Panc1 (cell line): ENCODE data around the gene TEX30. TPM values are rescaled to one million over a fixed set of nuclear protein-coding genes. Genes with fewer than 3 reads are reported as not detected.

Experiments used
- ATAC-seq: fragments of 200-7000 bp; cut with Tn5 transposase; 2 replicates; pipeline ENCODE4 v1.9.1; 2020; ENCODE audit warnings: mild to moderate bottlenecking, moderate library complexity
- BruUV-seq: library from RNA; stranded (reverse); fragments of 400-500 nt; replicated peaks from 2 replicates; lab custom pipeline; 2021; lab: Mats Ljungman, UMichigan
- CTCF ChIA-PET: fragments of 300-600 bp; sonication (Branson Sonifier 250); formaldehyde crosslinking; loops from one replicate; lab custom pipeline; 2022; ENCODE audit warnings: antibody characterized with exemption; lab: Charles Lee
- POLR2A ChIA-PET: fragments of 300-600 bp; sonication (Branson Sonifier 250); formaldehyde crosslinking; loops from one replicate; lab custom pipeline; 2022; ENCODE audit warnings: antibody characterized with exemption; lab: Charles Lee
- DNase-seq: peaks from one replicate; pipeline ENCODE4 v3.0.0-alpha.2; 2010; ENCODE audit warnings: low read depth, low spot score
- H3K27ac ChIP-seq: 2 replicates; pipeline ENCODE4 v1.5.1; 2011; ENCODE audit warnings: mild to moderate bottlenecking, low read length, inconsistent platforms
- H3K27me3 ChIP-seq: fragments of 200-500 bp; sonication (Bioruptor generic); 2 replicates; pipeline ENCODE4 v1.6.0; 2014; ENCODE audit warnings: low read length, inconsistent platforms; ENCODE audit not compliant: control insufficient read depth, insufficient read depth
- H3K36me3 ChIP-seq: fragments of 200-500 bp; sonication (Bioruptor generic); 2 replicates; pipeline ENCODE4 v1.5.1; 2014; ENCODE audit warnings: inconsistent platforms, mild to moderate bottlenecking, low read length, moderate library complexity; ENCODE audit not compliant: control insufficient read depth, insufficient read depth
- H3K4me1 ChIP-seq: 2 replicates; pipeline ENCODE4 v1.5.1; 2011; ENCODE audit warnings: inconsistent platforms, mild to moderate bottlenecking, low read length, moderate library complexity; ENCODE audit not compliant: control insufficient read depth, insufficient read depth
- H3K4me3 ChIP-seq, 2 experiments: 2 replicates each; pipeline ENCODE4 v1.5.1; 2011 to 2012; ENCODE audit warnings: low read depth in 2 of 2, low read length in 2 of 2, mild to moderate bottlenecking in 2 of 2, inconsistent platforms in 1 of 2, moderate library complexity in 1 of 2
- H3K9me3 ChIP-seq: fragments of 200-500 bp; sonication (Bioruptor generic); 2 replicates; pipeline ENCODE4 v1.5.1; 2014; ENCODE audit warnings: low read depth, mild to moderate bottlenecking, inconsistent platforms, low read length, moderate library complexity; ENCODE audit not compliant: control insufficient read depth, insufficient read depth
- POLR2AphosphoS5 ChIP-seq: IDR thresholded peaks from 2 replicates; pipeline ENCODE4 v1.6.1; 2012; ENCODE audit warnings: mild to moderate bottlenecking, low read depth, low read length, moderate library complexity
- SIN3A ChIP-seq: IDR thresholded peaks from 2 replicates; pipeline ENCODE4 v1.6.1; 2012; ENCODE audit warnings: low read depth, mild to moderate bottlenecking, low read length, moderate library complexity, borderline replicate concordance; ENCODE audit not compliant: insufficient read depth
- TCF7L2 ChIP-seq: IDR thresholded peaks from 2 replicates; pipeline ENCODE4 v1.6.1; 2011; ENCODE audit warnings: mild to moderate bottlenecking, low read depth, low read length, inconsistent platforms
- in situ Hi-C: cut with HindIII; loops from 2 replicates; pipeline ENCODE4 v1.10.0; 2016; ENCODE audit warnings: low sequenced_read_pairs, low pct_unique_long_range_greater_than_20kb
- intact Hi-C: fragments of 100-400 bp; cut with micrococcal nuclease; formaldehyde crosslinking; loops from one replicate; pipeline ENCODE4 v1.10.0; 2022; ENCODE audit not compliant: unreplicated experiment
- total RNA-seq: library from RNA; stranded (reverse); gene quantifications from one replicate; pipeline ENCODE4 v1.2.1, GENCODE V29; 2021; ENCODE audit not compliant: unreplicated experiment
- TF ChIP-seq, protein P1 (sequence below): fragments of 450-650 bp; IDR thresholded peaks from 2 replicates; pipeline ENCODE4 v1.5.1; 2017; ENCODE audit warnings: mild to moderate bottlenecking
- TF ChIP-seq, protein P2 (sequence below), 2 experiments: IDR thresholded peaks; 2 replicates each; pipeline ENCODE4 v1.6.1; 2011 to 2012; ENCODE audit warnings: low read depth in 2 of 2, control low read depth in 1 of 2, low read length in 1 of 2, mild to moderate bottlenecking in 1 of 2, moderate library complexity in 1 of 2; ENCODE audit not compliant: insufficient read depth in 1 of 2

TEX30 gene
- total RNA-seq, 1 experiment from 2014 or later, result 20.8 TPM

DNA sequence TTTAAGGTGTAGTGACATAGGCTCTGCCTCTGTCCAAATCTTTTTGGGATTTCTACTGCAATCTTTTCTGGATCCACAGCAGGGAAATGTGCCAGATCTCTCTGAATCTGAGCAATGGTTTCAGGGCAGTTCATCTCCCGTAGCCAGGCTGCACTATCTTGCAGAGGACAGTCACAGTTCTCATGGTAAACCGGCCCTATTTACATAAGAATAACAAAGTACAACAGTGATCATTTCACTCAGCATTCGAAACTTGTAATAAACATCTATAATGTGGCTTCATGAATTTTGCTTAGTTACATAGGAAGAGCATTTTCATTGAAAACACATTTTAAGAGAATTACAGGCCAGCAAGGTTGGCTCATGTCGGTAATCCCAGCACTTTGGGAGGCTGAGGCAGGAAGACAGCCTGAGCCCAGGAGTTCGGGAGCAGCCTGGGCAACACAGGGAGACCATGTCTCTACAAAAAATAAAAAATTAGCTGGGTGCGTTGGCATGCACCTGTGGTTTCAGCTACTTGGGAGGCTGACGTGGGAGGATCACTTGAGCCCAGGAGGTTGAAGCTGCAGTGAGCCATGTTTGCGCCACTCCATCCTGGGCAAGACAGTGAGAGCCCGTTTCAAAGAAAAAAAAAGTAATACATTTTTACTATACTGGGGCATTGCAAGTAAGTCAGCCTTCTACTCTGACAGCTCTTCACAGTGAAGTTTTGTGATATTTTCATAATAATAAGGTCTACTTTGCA, 20.2 kb upstream of the TEX30 start:
- no peak for ATAC-seq
- Histone ChIP-seq H3K9me3 (no peaks in the 10 kb centered on the region), H3K4me1 (no peaks in the 10 kb centered on the region), H3K27ac (no peak overlapping the region), H3K36me3 (no peaks in the 10 kb centered on the region; the same call in 1 of the 2 replicates), H3K4me3 (no peak overlapping the region), H3K27me3 (no peaks in the 10 kb centered on the region)
- POLR2A ChIA-PET, result no interaction called here
- in situ Hi-C loops (no loop called here), intact Hi-C loops (no loop called here)
- no TSS peak for BruUV-seq
- CTCF ChIA-PET, result no interaction called here
- TF ChIP-seq POLR2AphosphoS5 (no peak), TCF7L2 (no peak), SIN3A (no peak)
- TF ChIP-seq, protein P1, sequence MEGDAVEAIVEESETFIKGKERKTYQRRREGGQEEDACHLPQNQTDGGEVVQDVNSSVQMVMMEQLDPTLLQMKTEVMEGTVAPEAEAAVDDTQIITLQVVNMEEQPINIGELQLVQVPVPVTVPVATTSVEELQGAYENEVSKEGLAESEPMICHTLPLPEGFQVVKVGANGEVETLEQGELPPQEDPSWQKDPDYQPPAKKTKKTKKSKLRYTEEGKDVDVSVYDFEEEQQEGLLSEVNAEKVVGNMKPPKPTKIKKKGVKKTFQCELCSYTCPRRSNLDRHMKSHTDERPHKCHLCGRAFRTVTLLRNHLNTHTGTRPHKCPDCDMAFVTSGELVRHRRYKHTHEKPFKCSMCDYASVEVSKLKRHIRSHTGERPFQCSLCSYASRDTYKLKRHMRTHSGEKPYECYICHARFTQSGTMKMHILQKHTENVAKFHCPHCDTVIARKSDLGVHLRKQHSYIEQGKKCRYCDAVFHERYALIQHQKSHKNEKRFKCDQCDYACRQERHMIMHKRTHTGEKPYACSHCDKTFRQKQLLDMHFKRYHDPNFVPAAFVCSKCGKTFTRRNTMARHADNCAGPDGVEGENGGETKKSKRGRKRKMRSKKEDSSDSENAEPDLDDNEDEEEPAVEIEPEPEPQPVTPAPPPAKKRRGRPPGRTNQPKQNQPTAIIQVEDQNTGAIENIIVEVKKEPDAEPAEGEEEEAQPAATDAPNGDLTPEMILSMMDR, result no peak
- TF ChIP-seq, protein P2, sequence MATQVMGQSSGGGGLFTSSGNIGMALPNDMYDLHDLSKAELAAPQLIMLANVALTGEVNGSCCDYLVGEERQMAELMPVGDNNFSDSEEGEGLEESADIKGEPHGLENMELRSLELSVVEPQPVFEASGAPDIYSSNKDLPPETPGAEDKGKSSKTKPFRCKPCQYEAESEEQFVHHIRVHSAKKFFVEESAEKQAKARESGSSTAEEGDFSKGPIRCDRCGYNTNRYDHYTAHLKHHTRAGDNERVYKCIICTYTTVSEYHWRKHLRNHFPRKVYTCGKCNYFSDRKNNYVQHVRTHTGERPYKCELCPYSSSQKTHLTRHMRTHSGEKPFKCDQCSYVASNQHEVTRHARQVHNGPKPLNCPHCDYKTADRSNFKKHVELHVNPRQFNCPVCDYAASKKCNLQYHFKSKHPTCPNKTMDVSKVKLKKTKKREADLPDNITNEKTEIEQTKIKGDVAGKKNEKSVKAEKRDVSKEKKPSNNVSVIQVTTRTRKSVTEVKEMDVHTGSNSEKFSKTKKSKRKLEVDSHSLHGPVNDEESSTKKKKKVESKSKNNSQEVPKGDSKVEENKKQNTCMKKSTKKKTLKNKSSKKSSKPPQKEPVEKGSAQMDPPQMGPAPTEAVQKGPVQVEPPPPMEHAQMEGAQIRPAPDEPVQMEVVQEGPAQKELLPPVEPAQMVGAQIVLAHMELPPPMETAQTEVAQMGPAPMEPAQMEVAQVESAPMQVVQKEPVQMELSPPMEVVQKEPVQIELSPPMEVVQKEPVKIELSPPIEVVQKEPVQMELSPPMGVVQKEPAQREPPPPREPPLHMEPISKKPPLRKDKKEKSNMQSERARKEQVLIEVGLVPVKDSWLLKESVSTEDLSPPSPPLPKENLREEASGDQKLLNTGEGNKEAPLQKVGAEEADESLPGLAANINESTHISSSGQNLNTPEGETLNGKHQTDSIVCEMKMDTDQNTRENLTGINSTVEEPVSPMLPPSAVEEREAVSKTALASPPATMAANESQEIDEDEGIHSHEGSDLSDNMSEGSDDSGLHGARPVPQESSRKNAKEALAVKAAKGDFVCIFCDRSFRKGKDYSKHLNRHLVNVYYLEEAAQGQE (IDR thresholded peaks at IDR 0.05; ENCODE audit: insufficient read depth in 1 of 2, low read depth in 2 of 2, low read length in 1 of 2), result no peak
- no peak for DNase-seq

DNA sequence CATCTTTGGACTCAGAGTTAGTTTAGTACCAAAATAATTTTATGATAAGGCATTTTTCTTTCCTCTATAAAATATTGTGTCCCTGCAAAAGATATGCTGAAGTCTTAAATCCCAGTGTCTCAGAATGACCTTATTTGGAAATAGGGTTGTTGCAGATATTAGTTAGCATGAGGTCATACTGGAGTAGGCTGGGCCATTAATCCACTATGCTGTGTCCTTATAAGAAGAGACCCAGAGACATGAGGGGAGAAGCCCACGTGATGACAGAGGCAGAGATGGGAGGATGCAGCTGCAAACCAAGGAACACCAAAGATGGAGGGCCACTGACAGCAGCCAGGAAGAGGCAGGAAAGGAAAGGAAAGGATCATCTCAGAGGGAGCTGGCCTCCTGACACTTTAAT, 18.8 kb upstream of the TEX30 start:
- in situ Hi-C loops (no loop called here), intact Hi-C loops (no loop called here)
- ChIA-PET POLR2A (no interaction called here), CTCF (no interaction called here)
- Histone ChIP-seq H3K9me3 (no peaks in the 10 kb centered on the region), H3K36me3 (no peaks in the 10 kb centered on the region; the same call in 1 of the 2 replicates), H3K4me1 (no peaks in the 10 kb centered on the region), H3K4me3 (no peak overlapping the region), H3K27ac (no peak overlapping the region), H3K27me3 (no peaks in the 10 kb centered on the region)
- ATAC-seq (no peak), DNase-seq (no peak)
- TF ChIP-seq, protein P2 (IDR thresholded peaks at IDR 0.05; ENCODE audit: insufficient read depth in 1 of 2, low read depth in 2 of 2, low read length in 1 of 2), result no peak
- no peak for TF ChIP-seq TCF7L2
- TF ChIP-seq SIN3A, result no peak
- TF ChIP-seq POLR2AphosphoS5, result no peak
- TF ChIP-seq, protein P1, result no peak
- BruUV-seq, result no TSS peak
